ENCODE data around the gene FSD2. TPM values are rescaled to one million over a fixed set of nuclear protein-coding genes. Genes with fewer than 3 reads are reported as not detected.

Gene FSD2
- total RNA-seq, 4 donors from 2014 or later = 0.13 to 1.6 (median 0.69) TPM

DNA sequence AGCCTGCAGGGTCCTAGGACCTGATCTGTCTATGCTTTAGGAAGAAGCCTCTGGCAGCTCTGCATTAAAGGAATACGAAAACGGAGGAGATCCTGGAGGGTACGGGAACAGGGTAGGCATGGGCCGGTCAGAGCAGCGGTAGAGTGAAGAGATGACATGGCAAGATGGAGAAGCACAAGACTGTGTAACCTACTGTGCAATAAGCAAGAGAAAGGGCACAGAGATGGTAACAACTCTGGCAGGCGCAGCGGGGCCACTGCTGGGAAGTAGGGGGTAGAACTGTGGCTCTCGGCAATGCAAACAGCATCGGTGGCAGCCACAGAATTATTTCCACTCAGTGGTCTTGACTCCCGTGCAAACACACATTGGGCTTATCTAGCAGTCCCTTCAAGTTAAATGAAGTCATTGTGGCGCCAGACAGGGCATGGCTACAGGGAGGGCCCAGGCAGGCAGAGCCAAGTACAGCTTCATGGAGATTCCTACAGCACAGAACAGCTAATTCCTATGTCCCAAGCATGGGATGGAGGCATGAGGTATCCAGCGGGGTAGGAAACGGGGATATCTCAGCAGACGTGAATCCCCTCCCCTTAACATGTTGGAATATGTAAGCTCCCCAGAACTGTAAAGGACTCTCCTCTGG lies 32.3 kb upstream of the FSD2 start:
- Histone ChIP-seq H3K4me1 (no peaks in the 10 kb centered on the region), H3K27ac (no peak overlapping the region), H3K27me3 (no peaks in the 10 kb centered on the region), H3K4me3 (replicated peaks in 1 of 3) (no peak overlapping the region), H3K9me3 (no peaks in the 10 kb centered on the region), H3K36me3 (peaks cover 37 to 41% of the 10 kb centered on the region in 2 donors)
- no peak for DNase-seq
- TF ChIP-seq, protein P1, sequence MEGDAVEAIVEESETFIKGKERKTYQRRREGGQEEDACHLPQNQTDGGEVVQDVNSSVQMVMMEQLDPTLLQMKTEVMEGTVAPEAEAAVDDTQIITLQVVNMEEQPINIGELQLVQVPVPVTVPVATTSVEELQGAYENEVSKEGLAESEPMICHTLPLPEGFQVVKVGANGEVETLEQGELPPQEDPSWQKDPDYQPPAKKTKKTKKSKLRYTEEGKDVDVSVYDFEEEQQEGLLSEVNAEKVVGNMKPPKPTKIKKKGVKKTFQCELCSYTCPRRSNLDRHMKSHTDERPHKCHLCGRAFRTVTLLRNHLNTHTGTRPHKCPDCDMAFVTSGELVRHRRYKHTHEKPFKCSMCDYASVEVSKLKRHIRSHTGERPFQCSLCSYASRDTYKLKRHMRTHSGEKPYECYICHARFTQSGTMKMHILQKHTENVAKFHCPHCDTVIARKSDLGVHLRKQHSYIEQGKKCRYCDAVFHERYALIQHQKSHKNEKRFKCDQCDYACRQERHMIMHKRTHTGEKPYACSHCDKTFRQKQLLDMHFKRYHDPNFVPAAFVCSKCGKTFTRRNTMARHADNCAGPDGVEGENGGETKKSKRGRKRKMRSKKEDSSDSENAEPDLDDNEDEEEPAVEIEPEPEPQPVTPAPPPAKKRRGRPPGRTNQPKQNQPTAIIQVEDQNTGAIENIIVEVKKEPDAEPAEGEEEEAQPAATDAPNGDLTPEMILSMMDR (IDR thresholded peaks at IDR 0.05) = no peak
- no peak for TF ChIP-seq POLR2A (IDR thresholded peaks at IDR 0.05)
- intact Hi-C loops (cut with DNase I) = no loop called here
- 94 to 96% methylated on average over 14 of the region's 14 CpGs for WGBS, 2 donors

DNA sequence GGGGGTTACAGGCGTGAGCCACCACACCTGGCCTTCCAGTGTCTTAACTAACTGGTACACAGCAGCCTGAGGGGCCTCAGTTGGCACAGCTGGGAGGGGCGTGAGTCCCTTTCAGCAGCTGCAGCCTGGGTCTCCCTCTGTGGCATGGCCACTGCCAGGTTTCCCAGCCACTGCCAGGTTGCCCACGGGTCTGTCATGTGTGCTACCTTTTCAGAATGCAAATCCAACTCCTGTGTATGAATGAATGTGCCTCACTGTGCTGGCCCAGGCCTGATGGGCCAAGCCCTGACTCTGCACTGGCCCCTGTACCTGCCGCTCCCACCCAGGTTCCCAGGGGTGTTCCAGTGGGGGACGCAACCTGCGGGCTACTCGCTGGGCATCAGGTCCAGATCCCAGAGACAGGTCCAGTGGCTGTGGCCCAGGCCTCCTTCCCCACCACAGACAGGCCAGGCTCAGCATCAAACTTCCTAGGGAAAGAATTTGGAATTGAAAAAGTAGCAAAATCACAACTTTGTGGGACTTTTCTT lies 29.6 kb upstream of the FSD2 start:
- no peak overlapping the region for H3K4me3 ChIP-seq (replicated peaks in 1 of 3)
- 98 to 100% methylated on average over 5 to 6 of the region's 7 CpGs for WGBS, 2 donors
- no peak for TF ChIP-seq POLR2A (IDR thresholded peaks at IDR 0.05)
- TF ChIP-seq, protein P1 (IDR thresholded peaks at IDR 0.05) = no peak
- H3K27me3 ChIP-seq = no peaks in the 10 kb centered on the region
- intact Hi-C loops (cut with DNase I) = no loop called here
- H3K4me1 ChIP-seq = no peaks in the 10 kb centered on the region
- no peak for DNase-seq
- H3K36me3 ChIP-seq = peaks cover 62 to 64% of the 10 kb centered on the region in 2 donors
- H3K27ac ChIP-seq = no peak overlapping the region
- H3K9me3 ChIP-seq = no peaks in the 10 kb centered on the region

DNA sequence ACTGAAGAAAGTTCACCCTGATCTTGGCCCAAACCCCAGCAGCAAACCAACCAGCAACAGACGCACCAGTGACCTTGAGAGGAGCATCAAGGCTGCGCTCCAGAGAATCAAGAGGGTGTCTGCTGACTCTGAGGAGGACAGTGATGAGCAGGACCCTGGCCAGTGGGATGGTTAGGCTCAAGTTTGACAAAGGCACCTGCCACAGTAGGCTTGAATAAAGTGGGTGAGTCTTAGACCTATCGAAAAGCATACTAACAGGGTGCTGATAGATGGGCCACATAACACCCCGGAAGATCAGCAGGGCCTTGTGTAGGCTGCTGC lies 27.5 kb upstream of the FSD2 start:
- 96% methylated on average over 4 of the region's 4 CpGs for WGBS, 2 donors
- TF ChIP-seq POLR2A (IDR thresholded peaks at IDR 0.05) = no peak
- TF ChIP-seq, protein P1 (IDR thresholded peaks at IDR 0.05) = no peak
- no peak overlapping the region for H3K27ac ChIP-seq
- intact Hi-C loops (cut with DNase I) = no loop called here
- H3K36me3 ChIP-seq = peaks cover 76 to 78% of the 10 kb centered on the region in 2 donors
- no peak for DNase-seq
- H3K4me1 ChIP-seq = no peaks in the 10 kb centered on the region
- H3K4me3 ChIP-seq (replicated peaks in 1 of 3) = no peak overlapping the region
- no peaks in the 10 kb centered on the region for H3K9me3 ChIP-seq
- no peaks in the 10 kb centered on the region for H3K27me3 ChIP-seq

DNA sequence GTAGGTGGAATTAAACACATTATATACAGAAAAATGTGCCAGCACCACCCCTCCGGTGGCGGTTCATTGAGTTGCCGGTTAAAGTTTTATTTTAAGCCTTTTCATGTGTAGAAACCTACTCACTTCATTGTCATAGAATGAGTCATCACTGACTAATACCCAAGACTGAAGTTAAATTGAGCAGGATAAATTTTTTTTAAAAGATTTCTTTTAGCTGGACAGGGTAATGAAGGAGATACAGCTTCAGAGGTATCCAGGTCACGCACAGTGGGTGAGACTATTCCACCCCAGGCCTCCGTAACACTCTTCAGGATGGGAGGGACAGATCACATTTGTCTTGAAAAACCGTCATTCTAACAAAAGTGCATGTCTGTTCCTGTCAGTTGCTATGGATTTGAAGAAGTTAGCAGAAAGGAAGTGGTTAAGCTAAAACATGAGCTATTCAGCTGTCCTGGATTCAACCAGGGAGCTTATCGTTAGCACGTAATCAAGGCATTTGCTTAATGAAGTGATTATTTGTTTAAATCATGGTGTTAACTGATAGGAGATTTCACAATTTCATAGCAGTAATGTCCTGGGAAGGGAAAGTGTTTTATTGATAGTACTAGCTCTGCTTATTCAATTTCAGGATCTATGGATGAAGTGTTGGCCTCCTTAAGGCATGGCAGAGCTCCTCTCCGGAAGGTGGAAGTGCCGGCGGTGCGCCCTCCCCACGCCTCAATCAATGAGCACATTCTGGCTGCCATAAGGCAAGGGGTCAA lies 26.9 kb upstream of the FSD2 start:
- WGBS, 2 donors = 82 to 91% methylated on average over 13 of the region's 13 CpGs
- Histone ChIP-seq H3K4me1 (no peaks in the 10 kb centered on the region), H3K27me3 (no peaks in the 10 kb centered on the region), H3K27ac (no peak overlapping the region), H3K9me3 (no peaks in the 10 kb centered on the region), H3K4me3 (replicated peaks in 1 of 3) (no peak overlapping the region), H3K36me3 (peaks cover 81 to 83% of the 10 kb centered on the region in 2 donors)
- DNase-seq = no peak
- no peak for TF ChIP-seq POLR2A (IDR thresholded peaks at IDR 0.05)
- TF ChIP-seq, protein P1 (IDR thresholded peaks at IDR 0.05) = no peak
- intact Hi-C loops (cut with DNase I) = no loop called here

All from thyroid gland (tissue), 4 donors.